WTC11 (cell line): ENCODE measurements around the gene HERPUD2.
"Not testable (repeated sequence)": the region's sequence is repeated elsewhere in the genome, so short reads cannot be mapped to it uniquely, and the experiment has no call there.

Source experiments
- CTCF ChIP-seq: fragments of 200-600 bp; IDR thresholded peaks from 2 replicates; pipeline ENCODE4 v1.8.0; 2022; ENCODE audit warnings: antibody characterized with exemption
- ESRRA ChIP-seq: sonication (generic); formaldehyde crosslinking; IDR thresholded peaks from 2 replicates; pipeline ENCODE4 v1.8.1; 2022; ENCODE audit warnings: mild to moderate bottlenecking, missing genetic modification reagents, borderline replicate concordance
- NR3C1 ChIP-seq: sonication (generic); formaldehyde crosslinking; conservative IDR thresholded peaks from 2 replicates; pipeline ENCODE4 v1.8.1; 2023; ENCODE audit warnings: low read depth, mild to moderate bottlenecking, missing genetic modification reagents
- STAT6 ChIP-seq: sonication (generic); formaldehyde crosslinking; conservative IDR thresholded peaks from 2 replicates; pipeline ENCODE4 v1.8.1; 2023; ENCODE audit warnings: mild to moderate bottlenecking, low read depth, missing genetic modification reagents, moderate library complexity
- ZMAT4 ChIP-seq: fragments of 250-450 bp; sonication (Bioruptor Pico); IDR thresholded peaks from 2 replicates; pipeline ENCODE4 v1.9.0; 2021; ENCODE audit warnings: mild to moderate bottlenecking
- ZNF121 ChIP-seq: sonication (generic); formaldehyde crosslinking; IDR thresholded peaks from 2 replicates; pipeline ENCODE4 v1.8.0; 2023; ENCODE audit warnings: missing genetic modification reagents
- ZNF263 ChIP-seq: sonication (generic); formaldehyde crosslinking; IDR thresholded peaks from 2 replicates; pipeline ENCODE4 v1.8.1; 2022; ENCODE audit warnings: low read depth, mild to moderate bottlenecking, moderate library complexity, missing genetic modification reagents
- TF ChIP-seq, protein P1 (sequence below): sonication (generic); formaldehyde crosslinking; IDR thresholded peaks from 2 replicates; pipeline ENCODE4 v1.8.0; 2022; ENCODE audit warnings: missing genetic modification reagents

DNA sequence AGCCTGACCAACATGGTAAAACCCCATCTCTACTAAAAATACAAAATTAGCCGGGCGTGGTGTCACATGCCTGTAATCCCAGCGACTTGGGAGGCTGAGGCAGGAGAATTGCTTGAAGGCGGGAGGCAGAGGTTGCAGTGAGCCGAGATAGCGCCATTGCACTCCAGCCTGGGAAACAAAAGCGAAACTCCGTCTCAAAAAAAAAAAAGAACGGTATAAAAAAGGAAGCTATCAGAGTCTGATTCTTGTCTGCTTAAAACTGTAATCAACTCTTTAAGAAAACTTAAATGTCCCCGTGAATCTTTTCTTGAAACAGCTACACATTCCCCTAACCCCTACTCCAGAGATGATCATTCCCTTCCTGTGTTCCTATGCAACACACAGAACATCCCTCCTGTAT lies 4.3 kb downstream of the HERPUD2 start:
- not testable (repeated sequence) for TF ChIP-seq NR3C1 (CRISPR knock-in tag); STAT6 (CRISPR knock-in tag); CTCF; ZNF263; ZNF121; ESRRA; ZMAT4 (CRISPR knock-in tag)
- TF ChIP-seq, protein P1, sequence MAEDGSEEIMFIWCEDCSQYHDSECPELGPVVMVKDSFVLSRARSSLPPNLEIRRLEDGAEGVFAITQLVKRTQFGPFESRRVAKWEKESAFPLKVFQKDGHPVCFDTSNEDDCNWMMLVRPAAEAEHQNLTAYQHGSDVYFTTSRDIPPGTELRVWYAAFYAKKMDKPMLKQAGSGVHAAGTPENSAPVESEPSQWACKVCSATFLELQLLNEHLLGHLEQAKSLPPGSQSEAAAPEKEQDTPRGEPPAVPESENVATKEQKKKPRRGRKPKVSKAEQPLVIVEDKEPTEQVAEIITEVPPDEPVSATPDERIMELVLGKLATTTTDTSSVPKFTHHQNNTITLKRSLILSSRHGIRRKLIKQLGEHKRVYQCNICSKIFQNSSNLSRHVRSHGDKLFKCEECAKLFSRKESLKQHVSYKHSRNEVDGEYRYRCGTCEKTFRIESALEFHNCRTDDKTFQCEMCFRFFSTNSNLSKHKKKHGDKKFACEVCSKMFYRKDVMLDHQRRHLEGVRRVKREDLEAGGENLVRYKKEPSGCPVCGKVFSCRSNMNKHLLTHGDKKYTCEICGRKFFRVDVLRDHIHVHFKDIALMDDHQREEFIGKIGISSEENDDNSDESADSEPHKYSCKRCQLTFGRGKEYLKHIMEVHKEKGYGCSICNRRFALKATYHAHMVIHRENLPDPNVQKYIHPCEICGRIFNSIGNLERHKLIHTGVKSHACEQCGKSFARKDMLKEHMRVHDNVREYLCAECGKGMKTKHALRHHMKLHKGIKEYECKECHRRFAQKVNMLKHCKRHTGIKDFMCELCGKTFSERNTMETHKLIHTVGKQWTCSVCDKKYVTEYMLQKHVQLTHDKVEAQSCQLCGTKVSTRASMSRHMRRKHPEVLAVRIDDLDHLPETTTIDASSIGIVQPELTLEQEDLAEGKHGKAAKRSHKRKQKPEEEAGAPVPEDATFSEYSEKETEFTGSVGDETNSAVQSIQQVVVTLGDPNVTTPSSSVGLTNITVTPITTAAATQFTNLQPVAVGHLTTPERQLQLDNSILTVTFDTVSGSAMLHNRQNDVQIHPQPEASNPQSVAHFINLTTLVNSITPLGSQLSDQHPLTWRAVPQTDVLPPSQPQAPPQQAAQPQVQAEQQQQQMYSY (CRISPR knock-in tag): not testable (repeated sequence)
